Hepatocyte (in vitro differentiated cells): Measurements from ENCODE around the gene ASIC2. TPM values are rescaled to one million over a fixed set of nuclear protein-coding genes. Genes with fewer than 3 reads are reported as not detected.

ENCODE experiments used
- DNase-seq: peaks from one replicate; pipeline ENCODE4 v3.0.0-alpha.2; 2016; ENCODE audit warnings: low spot score
- H2AFZ ChIP-seq: fragments of 200-600 bp; sonication (generic); 2 replicates; pipeline ENCODE4 v1.6.0; 2016; ENCODE audit warnings: antibody characterized with exemption, mild to moderate bottlenecking
- H3K27ac ChIP-seq: fragments of 200-600 bp; sonication (generic); 2 replicates; pipeline ENCODE4 v1.5.1; 2016; ENCODE audit warnings: mild to moderate bottlenecking
- H3K27me3 ChIP-seq: fragments of 200-600 bp; sonication (generic); 2 replicates; pipeline ENCODE4 v1.6.1; 2016
- H3K36me3 ChIP-seq: fragments of 200-600 bp; sonication (generic); replicated peaks from 2 replicates; pipeline ENCODE4 v1.5.1; 2016; ENCODE audit warnings: low read depth; ENCODE audit not compliant: insufficient read depth
- H3K4me1 ChIP-seq: fragments of 200-600 bp; sonication (generic); 2 replicates; pipeline ENCODE4 v1.5.1; 2016; ENCODE audit warnings: mild to moderate bottlenecking, moderate library complexity; ENCODE audit not compliant: insufficient read depth
- H3K4me2 ChIP-seq: fragments of 200-600 bp; sonication (generic); 2 replicates; pipeline ENCODE4 v1.6.0; 2016
- H3K4me3 ChIP-seq: fragments of 200-600 bp; sonication (generic); 2 replicates; pipeline ENCODE4 v1.5.1; 2016; ENCODE audit warnings: mild to moderate bottlenecking
- H3K79me2 ChIP-seq: fragments of 200-600 bp; sonication (generic); 2 replicates; pipeline ENCODE4 v1.6.0; 2017; ENCODE audit warnings: mild to moderate bottlenecking
- H3K9me2 ChIP-seq: fragments of 200-600 bp; sonication (generic); replicated peaks from 2 replicates; pipeline ENCODE4 v1.6.0; 2017; ENCODE audit warnings: mild to moderate bottlenecking; ENCODE audit not compliant: insufficient read depth
- H3K9me3 ChIP-seq: fragments of 200-600 bp; sonication (generic); 2 replicates; pipeline ENCODE4 v1.5.1; 2016; ENCODE audit warnings: low read depth, mild to moderate bottlenecking
- H4K20me1 ChIP-seq: fragments of 200-600 bp; sonication (generic); 2 replicates; pipeline ENCODE4 v1.6.0; 2016; ENCODE audit warnings: mild to moderate bottlenecking; ENCODE audit not compliant: insufficient read depth, poor library complexity, severe bottlenecking
- EZH2 ChIP-seq: fragments of 200-600 bp; sonication (generic); IDR thresholded peaks from 2 replicates; pipeline ENCODE4 v1.6.1; 2016; ENCODE audit warnings: antibody characterized with exemption, mild to moderate bottlenecking, borderline replicate concordance
- EZH2phosphoT487 ChIP-seq: fragments of 200-600 bp; sonication (generic); IDR thresholded peaks from one replicate; pipeline ENCODE4 v1.6.1; 2018; ENCODE audit warnings: antibody characterized with exemption, mild to moderate bottlenecking, low read depth, moderate library complexity; ENCODE audit not compliant: unreplicated experiment, severe bottlenecking
- WGBS: methylation state at CpG from one replicate; pipeline ENCODE4 v1.1.6; 2016; ENCODE audit warnings: low lambda C conversion rate; ENCODE audit errors: missing lambda C conversion rate; 5-methylcytosine and 5-hydroxymethylcytosine counted together
- polyA plus RNA-seq: library from polyadenylated mRNA; unstranded; fragments of >200 nt; fragmentation: Nextera tagmentation; extraction: Ambion mirVana; gene quantifications from 2 replicates; pipeline ENCODE4 v1.2.1, GENCODE V29; 2016
- total RNA-seq: library from RNA; depleted of rRNA; stranded (reverse); fragments of >200 nt; gene quantifications from 2 replicates; pipeline ENCODE4 v1.2.3, GENCODE V29; 2014
- TF ChIP-seq, protein P1 (sequence below): fragments of 200-600 bp; sonication (generic); IDR thresholded peaks from 2 replicates; pipeline ENCODE4 v1.5.1; 2016; ENCODE audit warnings: antibody characterized with exemption, mild to moderate bottlenecking; ENCODE audit not compliant: poor library complexity

Gene ASIC2
- total and polyA plus RNA-seq, 2 experiments from 2014 or later: 2.3 to 3.3 TPM

GRCh38 chr17:33288954-33289353, 4.1 kb downstream of the ASIC2 start:
- Histone ChIP-seq H3K79me2 (no peaks in the 10 kb centered on the region), H2AFZ (no peak overlapping the region), H4K20me1 (no peaks in the 10 kb centered on the region), H3K27me3 (peaks cover 55% of the 10 kb centered on the region), H3K36me3 (no peaks in the 10 kb centered on the region), H3K4me3 (no peak overlapping the region), H3K4me1 (no peaks in the 10 kb centered on the region), H3K9me3 (no peaks in the 10 kb centered on the region), H3K4me2 (no peak overlapping the region), H3K9me2 (no peaks in the 10 kb centered on the region), H3K27ac (no peak overlapping the region)
- no peak for TF ChIP-seq EZH2
- no peak for TF ChIP-seq EZH2phosphoT487
- TF ChIP-seq, protein P1, sequence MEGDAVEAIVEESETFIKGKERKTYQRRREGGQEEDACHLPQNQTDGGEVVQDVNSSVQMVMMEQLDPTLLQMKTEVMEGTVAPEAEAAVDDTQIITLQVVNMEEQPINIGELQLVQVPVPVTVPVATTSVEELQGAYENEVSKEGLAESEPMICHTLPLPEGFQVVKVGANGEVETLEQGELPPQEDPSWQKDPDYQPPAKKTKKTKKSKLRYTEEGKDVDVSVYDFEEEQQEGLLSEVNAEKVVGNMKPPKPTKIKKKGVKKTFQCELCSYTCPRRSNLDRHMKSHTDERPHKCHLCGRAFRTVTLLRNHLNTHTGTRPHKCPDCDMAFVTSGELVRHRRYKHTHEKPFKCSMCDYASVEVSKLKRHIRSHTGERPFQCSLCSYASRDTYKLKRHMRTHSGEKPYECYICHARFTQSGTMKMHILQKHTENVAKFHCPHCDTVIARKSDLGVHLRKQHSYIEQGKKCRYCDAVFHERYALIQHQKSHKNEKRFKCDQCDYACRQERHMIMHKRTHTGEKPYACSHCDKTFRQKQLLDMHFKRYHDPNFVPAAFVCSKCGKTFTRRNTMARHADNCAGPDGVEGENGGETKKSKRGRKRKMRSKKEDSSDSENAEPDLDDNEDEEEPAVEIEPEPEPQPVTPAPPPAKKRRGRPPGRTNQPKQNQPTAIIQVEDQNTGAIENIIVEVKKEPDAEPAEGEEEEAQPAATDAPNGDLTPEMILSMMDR: no peak
- WGBS: 25% methylated on average over 1 of the region's 1 CpG
- no peak for DNase-seq

DNA sequence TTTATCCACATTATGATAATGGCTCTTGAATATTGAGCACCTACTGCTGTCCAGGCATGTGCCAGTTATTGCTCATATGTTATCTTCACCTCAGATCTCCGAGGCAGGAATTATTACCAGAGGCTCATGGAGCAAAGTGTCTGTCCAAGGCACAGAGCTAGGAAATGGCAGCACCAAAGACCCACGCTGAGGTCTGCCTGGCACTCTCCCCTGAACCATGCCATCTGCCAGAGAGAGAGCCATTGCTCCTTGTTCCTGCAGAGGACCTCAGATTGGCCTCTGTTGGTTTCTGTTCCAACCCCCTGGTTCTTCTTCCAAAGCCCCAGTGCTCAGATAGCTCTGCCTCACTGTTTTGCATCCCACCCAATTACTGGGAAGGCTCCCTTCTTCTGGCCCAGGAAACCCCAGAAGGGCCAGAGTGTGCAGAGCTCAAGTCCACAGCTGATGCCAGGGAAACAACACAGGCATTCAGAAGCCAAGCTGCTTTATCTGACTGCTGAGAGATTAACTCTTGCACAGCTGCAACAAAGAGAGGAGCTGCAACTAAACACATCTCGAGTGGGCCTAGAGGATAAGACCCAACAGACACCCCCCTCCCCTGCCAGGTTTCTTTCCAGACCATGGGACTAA, 5.9 kb downstream of the ASIC2 start:
- no peak overlapping the region for H3K27ac ChIP-seq
- H3K4me3 ChIP-seq: no peak overlapping the region
- H3K79me2 ChIP-seq: no peaks in the 10 kb centered on the region
- TF ChIP-seq, protein P1: no peak
- no peak for TF ChIP-seq EZH2phosphoT487
- TF ChIP-seq EZH2: no peak
- H2AFZ ChIP-seq: no peak overlapping the region
- no peaks in the 10 kb centered on the region for H3K9me3 ChIP-seq
- no peaks in the 10 kb centered on the region for H3K4me1 ChIP-seq
- peaks cover 42% of the 10 kb centered on the region for H3K27me3 ChIP-seq
- WGBS: 69% methylated on average over 3 of the region's 3 CpGs
- H3K9me2 ChIP-seq: no peaks in the 10 kb centered on the region
- H3K4me2 ChIP-seq: no peak overlapping the region
- H3K36me3 ChIP-seq: no peaks in the 10 kb centered on the region
- no peak for DNase-seq
- H4K20me1 ChIP-seq: no peaks in the 10 kb centered on the region

- Histone ChIP-seq H3K4me2 (no peak overlapping the region), H4K20me1 (no peaks in the 10 kb centered on the region)
- 81% methylated on average over 3 of the region's 3 CpGs for WGBS
These were observed 7.7 kb downstream of the ASIC2 start for GRCh38 chr17:33285413-33285812.

More at GRCh38 chr17:33285413-33285812, 7.7 kb downstream of the ASIC2 start:
- Histone ChIP-seq H3K27me3 (peaks cover 29% of the 10 kb centered on the region), H3K9me3 (no peaks in the 10 kb centered on the region), H3K36me3 (no peaks in the 10 kb centered on the region), H3K27ac (no peak overlapping the region), H2AFZ (no peak overlapping the region), H3K4me1 (no peaks in the 10 kb centered on the region), H3K4me3 (no peak overlapping the region), H3K79me2 (no peaks in the 10 kb centered on the region), H3K9me2 (no peaks in the 10 kb centered on the region)
- TF ChIP-seq, protein P1: no peak
- TF ChIP-seq EZH2phosphoT487 (no peak), EZH2 (no peak)
- DNase-seq: no peak
